ENCODE measurements around the gene NSDHL.

Gene NSDHL

DNA sequence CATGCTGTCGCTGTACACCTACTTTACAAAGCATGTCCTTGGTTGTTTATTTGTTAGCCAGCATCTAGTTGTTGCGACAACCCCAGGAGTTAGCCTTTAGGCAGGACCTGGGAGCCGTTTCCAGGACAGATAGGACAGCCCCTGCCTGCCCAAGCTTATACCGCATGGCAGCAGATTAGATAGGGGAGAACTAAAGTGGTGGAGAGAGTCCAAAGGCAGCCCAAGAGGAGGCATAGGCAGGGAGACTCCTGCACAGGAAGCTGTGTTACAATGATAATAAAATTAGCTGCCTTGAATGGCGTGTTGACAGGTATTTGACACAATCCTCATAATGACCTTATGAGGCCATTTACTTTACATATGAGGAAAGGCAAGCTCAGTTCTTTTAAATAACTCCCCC is 13.0 kb downstream of the NSDHL start:
- Histone ChIP-seq H3K9ac (ENCODE audit: low read length) (no peak overlapping the region), H3K9me3 (ENCODE audit: control insufficient read depth, insufficient read depth, low read depth, low read length) (peaks cover 12% of the 10 kb centered on the region; the same call in 1 of the 2 replicates), H3K27me3 (ENCODE audit: control insufficient read depth, insufficient read depth, low read length) (no peaks in the 10 kb centered on the region), H3K4me1 (ENCODE audit: control insufficient read depth, insufficient read depth, low read length) (peaks cover 8% of the 10 kb centered on the region; the same call in 1 of the 2 replicates), H3K36me3 (ENCODE audit: control insufficient read depth, insufficient read depth, low read length) (peaks cover 24% of the 10 kb centered on the region), H3K27ac (ENCODE audit: low read depth, low read length) (no peak overlapping the region), H3K4me3 (ENCODE audit: low read depth, low read length) (no peak overlapping the region)

- no peaks in the 10 kb centered on the region for H3K27me3 ChIP-seq (ENCODE audit: control insufficient read depth, insufficient read depth, low read length)
- peaks cover 8% of the 10 kb centered on the region; the same call in 1 of the 2 replicates for H3K4me1 ChIP-seq (ENCODE audit: control insufficient read depth, insufficient read depth, low read length)
- no peak overlapping the region for H3K9ac ChIP-seq (ENCODE audit: low read length)
- peaks cover 28% of the 10 kb centered on the region for H3K36me3 ChIP-seq (ENCODE audit: control insufficient read depth, insufficient read depth, low read length)
- no peak overlapping the region for H3K4me3 ChIP-seq (ENCODE audit: low read depth, low read length)
- H3K27ac ChIP-seq (ENCODE audit: low read depth, low read length) = no peak overlapping the region
- H3K9me3 ChIP-seq (ENCODE audit: control insufficient read depth, insufficient read depth, low read depth, low read length) = peaks cover 12% of the 10 kb centered on the region; the same call in 1 of the 2 replicates
Observed at GRCh38 chrX:152844256-152844655, 13.4 kb downstream of the NSDHL start.

GRCh38 chrX:152845618-152846240 is 14.9 kb downstream of the NSDHL start:
- Histone ChIP-seq H3K36me3 (ENCODE audit: control insufficient read depth, insufficient read depth, low read length) (peaks cover 42% of the 10 kb centered on the region), H3K4me3 (ENCODE audit: low read depth, low read length) (no peak overlapping the region), H3K9me3 (ENCODE audit: control insufficient read depth, insufficient read depth, low read depth, low read length) (peaks cover 12% of the 10 kb centered on the region; the same call in 1 of the 2 replicates), H3K9ac (ENCODE audit: low read length) (no peak overlapping the region), H3K4me1 (ENCODE audit: control insufficient read depth, insufficient read depth, low read length) (peaks cover 6% of the 10 kb centered on the region; the same call in 1 of the 2 replicates), H3K27ac (ENCODE audit: low read depth, low read length) (no peak overlapping the region), H3K27me3 (ENCODE audit: control insufficient read depth, insufficient read depth, low read length) (no peaks in the 10 kb centered on the region)

- Histone ChIP-seq H3K27me3 (ENCODE audit: control insufficient read depth, insufficient read depth, low read length) (no peaks in the 10 kb centered on the region), H3K9me3 (ENCODE audit: control insufficient read depth, insufficient read depth, low read depth, low read length) (peaks cover 12% of the 10 kb centered on the region; the same call in 1 of the 2 replicates), H3K9ac (ENCODE audit: low read length) (no peak overlapping the region), H3K4me1 (ENCODE audit: control insufficient read depth, insufficient read depth, low read length) (0 out of 2 replicates have a peak, but pooled peaks cover 2% of the 10 kb centered on the region), H3K27ac (ENCODE audit: low read depth, low read length) (no peak overlapping the region), H3K4me3 (ENCODE audit: low read depth, low read length) (no peak overlapping the region), H3K36me3 (ENCODE audit: control insufficient read depth, insufficient read depth, low read length) (peaks cover 52% of the 10 kb centered on the region)
Observed at GRCh38 chrX:152847281-152847680, 16.4 kb downstream of the NSDHL start.

DNA sequence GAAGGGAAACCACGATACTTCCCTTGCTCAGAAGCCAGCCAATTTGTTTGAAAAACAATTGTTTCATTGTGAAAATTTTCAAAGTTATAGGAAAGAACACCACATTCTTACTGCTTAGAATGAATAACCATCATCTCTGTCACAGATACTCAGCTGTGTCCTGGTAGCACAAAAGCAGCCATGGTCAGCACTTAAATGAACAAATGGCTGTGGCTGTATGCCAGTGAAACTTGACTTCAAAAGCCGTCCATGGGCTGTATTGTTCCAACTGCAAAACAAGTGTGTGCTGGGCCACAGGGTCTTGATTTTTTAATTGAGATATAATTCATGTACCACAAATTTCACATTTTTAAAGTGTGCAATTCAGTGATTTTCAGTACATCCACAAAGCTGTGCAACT is 19.6 kb downstream of the NSDHL start:
- H3K36me3 ChIP-seq (ENCODE audit: control insufficient read depth, insufficient read depth, low read length) = peaks cover 71% of the 10 kb centered on the region

DNA sequence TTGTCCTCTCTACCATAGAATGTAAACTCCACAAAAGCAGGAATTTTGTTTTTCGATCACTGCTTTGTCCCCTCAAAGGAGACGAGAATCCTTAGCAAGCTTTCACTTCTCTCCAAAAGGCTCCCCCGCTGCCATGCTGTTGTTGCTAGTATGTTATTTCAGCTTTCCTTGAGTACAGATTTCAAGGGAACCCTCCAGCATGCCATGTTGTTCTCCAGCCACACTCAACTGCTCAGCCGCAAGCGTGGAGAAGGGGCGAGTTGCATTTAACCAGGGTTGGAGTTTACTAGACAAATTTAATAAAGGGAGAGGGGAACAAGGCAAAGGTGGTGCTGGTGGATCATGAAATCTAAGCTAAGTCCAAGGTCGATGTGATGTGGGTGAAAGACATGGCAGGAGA is 23.1 kb downstream of the NSDHL start:
- Histone ChIP-seq H3K4me3 (ENCODE audit: low read depth, low read length) (no peak overlapping the region), H3K27me3 (ENCODE audit: control insufficient read depth, insufficient read depth, low read length) (no peaks in the 10 kb centered on the region), H3K4me1 (ENCODE audit: control insufficient read depth, insufficient read depth, low read length) (no peaks in the 10 kb centered on the region), H3K36me3 (ENCODE audit: control insufficient read depth, insufficient read depth, low read length) (peaks cover 57% of the 10 kb centered on the region), H3K9ac (ENCODE audit: low read length) (no peak overlapping the region), H3K27ac (ENCODE audit: low read depth, low read length) (no peak overlapping the region), H3K9me3 (ENCODE audit: control insufficient read depth, insufficient read depth, low read depth, low read length) (peaks cover 15% of the 10 kb centered on the region; the same call in 1 of the 2 replicates)

More for the DNA sequence above, 19.6 kb downstream of the NSDHL start:
- H3K9me3 ChIP-seq (ENCODE audit: control insufficient read depth, insufficient read depth, low read depth, low read length) = peaks cover 15% of the 10 kb centered on the region; the same call in 1 of the 2 replicates
- no peaks in the 10 kb centered on the region for H3K4me1 ChIP-seq (ENCODE audit: control insufficient read depth, insufficient read depth, low read length)
- no peak overlapping the region for H3K4me3 ChIP-seq (ENCODE audit: low read depth, low read length)
- no peak overlapping the region for H3K9ac ChIP-seq (ENCODE audit: low read length)
- no peak overlapping the region for H3K27ac ChIP-seq (ENCODE audit: low read depth, low read length)
- no peaks in the 10 kb centered on the region for H3K27me3 ChIP-seq (ENCODE audit: control insufficient read depth, insufficient read depth, low read length)

GRCh38 chrX:152861116-152861515 is 30.3 kb downstream of the NSDHL start:
- H3K9ac ChIP-seq (ENCODE audit: low read length) = no peak overlapping the region
- H3K4me3 ChIP-seq (ENCODE audit: low read depth, low read length) = no peak overlapping the region
- no peaks in the 10 kb centered on the region for H3K4me1 ChIP-seq (ENCODE audit: control insufficient read depth, insufficient read depth, low read length)
- no peak overlapping the region for H3K27ac ChIP-seq (ENCODE audit: low read depth, low read length)
- peaks cover 16% of the 10 kb centered on the region; the same call in 1 of the 2 replicates for H3K9me3 ChIP-seq (ENCODE audit: control insufficient read depth, insufficient read depth, low read depth, low read length)
- H3K27me3 ChIP-seq (ENCODE audit: control insufficient read depth, insufficient read depth, low read length) = no peaks in the 10 kb centered on the region
- H3K36me3 ChIP-seq (ENCODE audit: control insufficient read depth, insufficient read depth, low read length) = peaks cover 55% of the 10 kb centered on the region

DNA sequence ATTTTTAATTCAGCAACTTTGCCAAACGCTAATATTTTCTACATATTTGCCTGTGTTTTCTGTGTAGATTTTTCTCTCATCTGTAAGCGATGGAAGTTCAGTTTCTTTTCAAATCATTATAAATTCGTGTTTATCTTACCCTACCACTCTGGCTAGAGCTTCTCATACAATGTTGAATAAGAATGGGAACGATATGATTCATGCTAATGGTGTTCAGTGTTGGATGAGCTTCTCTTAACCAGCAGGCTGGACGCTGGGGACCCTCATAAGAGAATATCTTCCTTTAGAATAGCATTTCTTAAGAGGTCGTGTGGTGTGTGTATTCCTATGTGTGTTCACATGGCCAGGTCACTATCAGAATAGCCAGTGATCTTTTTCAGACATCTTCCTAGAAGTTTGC is 31.0 kb downstream of the NSDHL start:
- H3K9ac ChIP-seq (ENCODE audit: low read length) = no peak overlapping the region
- H3K4me3 ChIP-seq (ENCODE audit: low read depth, low read length) = no peak overlapping the region
- no peaks in the 10 kb centered on the region for H3K4me1 ChIP-seq (ENCODE audit: control insufficient read depth, insufficient read depth, low read length)
- peaks cover 62% of the 10 kb centered on the region for H3K36me3 ChIP-seq (ENCODE audit: control insufficient read depth, insufficient read depth, low read length)
- H3K27ac ChIP-seq (ENCODE audit: low read depth, low read length) = no peak overlapping the region
- H3K9me3 ChIP-seq (ENCODE audit: control insufficient read depth, insufficient read depth, low read depth, low read length) = peaks cover 20% of the 10 kb centered on the region; the same call in 1 of the 2 replicates
- no peaks in the 10 kb centered on the region for H3K27me3 ChIP-seq (ENCODE audit: control insufficient read depth, insufficient read depth, low read length)

GRCh38 chrX:152865232-152865920 is 34.5 kb downstream of the NSDHL start:
- Histone ChIP-seq H3K36me3 (ENCODE audit: control insufficient read depth, insufficient read depth, low read length) (peaks cover 73% of the 10 kb centered on the region), H3K27me3 (ENCODE audit: control insufficient read depth, insufficient read depth, low read length) (no peaks in the 10 kb centered on the region), H3K4me1 (ENCODE audit: control insufficient read depth, insufficient read depth, low read length) (no peaks in the 10 kb centered on the region), H3K9me3 (ENCODE audit: control insufficient read depth, insufficient read depth, low read depth, low read length) (peaks cover 30% of the 10 kb centered on the region; the same call in 1 of the 2 replicates), H3K9ac (ENCODE audit: low read length) (no peak overlapping the region), H3K27ac (ENCODE audit: low read depth, low read length) (no peak overlapping the region), H3K4me3 (ENCODE audit: low read depth, low read length) (no peak overlapping the region)

DNA sequence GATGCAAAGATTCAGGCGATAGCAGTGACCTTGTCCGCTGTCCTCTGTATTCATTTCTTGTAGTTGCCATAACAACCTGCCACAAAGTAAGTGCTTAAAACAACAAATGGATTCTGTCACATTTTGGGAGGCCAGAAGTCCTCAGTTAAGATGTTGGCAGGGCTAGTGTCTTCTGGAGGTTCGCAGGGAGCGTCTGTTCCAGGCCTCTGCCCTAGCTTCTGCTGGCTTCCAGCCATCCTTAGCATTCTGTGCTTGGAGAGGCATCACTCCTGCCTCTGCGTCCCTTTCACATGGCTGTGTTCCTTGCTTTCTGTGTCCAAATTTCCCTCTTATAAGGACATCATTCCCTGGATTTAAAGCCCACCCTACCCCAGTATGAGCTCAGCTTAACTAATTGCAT is 35.5 kb downstream of the NSDHL start:
- no peaks in the 10 kb centered on the region for H3K4me1 ChIP-seq (ENCODE audit: control insufficient read depth, insufficient read depth, low read length)

GRCh38 chrX:152869972-152870371 is 39.1 kb downstream of the NSDHL start:
- Histone ChIP-seq H3K9me3 (ENCODE audit: control insufficient read depth, insufficient read depth, low read depth, low read length) (peaks cover 38% of the 10 kb centered on the region; the same call in 1 of the 2 replicates), H3K4me1 (ENCODE audit: control insufficient read depth, insufficient read depth, low read length) (no peaks in the 10 kb centered on the region), H3K4me3 (ENCODE audit: low read depth, low read length) (no peak overlapping the region), H3K27ac (ENCODE audit: low read depth, low read length) (no peak overlapping the region), H3K27me3 (ENCODE audit: control insufficient read depth, insufficient read depth, low read length) (no peaks in the 10 kb centered on the region), H3K9ac (ENCODE audit: low read length) (no peak overlapping the region), H3K36me3 (ENCODE audit: control insufficient read depth, insufficient read depth, low read length) (peaks cover 47% of the 10 kb centered on the region)

More for the DNA sequence above, 35.5 kb downstream of the NSDHL start:
- Histone ChIP-seq H3K9me3 (ENCODE audit: control insufficient read depth, insufficient read depth, low read depth, low read length) (peaks cover 31% of the 10 kb centered on the region; the same call in 1 of the 2 replicates), H3K27me3 (ENCODE audit: control insufficient read depth, insufficient read depth, low read length) (no peaks in the 10 kb centered on the region), H3K4me3 (ENCODE audit: low read depth, low read length) (no peak overlapping the region), H3K9ac (ENCODE audit: low read length) (no peak overlapping the region), H3K27ac (ENCODE audit: low read depth, low read length) (no peak overlapping the region), H3K36me3 (ENCODE audit: control insufficient read depth, insufficient read depth, low read length) (peaks cover 74% of the 10 kb centered on the region)
